Adrenal gland (tissue), 12 donors: ENCODE results near the gene FBLN1. TPM values are rescaled to one million over a fixed set of nuclear protein-coding genes. Genes with fewer than 3 reads are reported as not detected.
A peak's percentile ranks its signal among the peaks of the same experiment; 100 is the strongest.

Source experiments
- DNase-seq, 7 donors: peaks; one replicate each; pipeline ENCODE4 v3.0.0-alpha.2; 2019 to 2020
- H3K27ac ChIP-seq, 5 donors: fragments of 200-600 bp; sonication (generic) in 4 of 5; 1 replicate in 3 of 5; 2 replicates in 2 of 5; pipeline versions ENCODE4 v1.5.1 to v1.8.0; 2016 to 2020; ENCODE audit warnings: mild to moderate bottlenecking in 1 of 5
- H3K27me3 ChIP-seq: fragments of 200-600 bp; 2 replicates; pipeline ENCODE4 v1.8.0; 2021
- H3K36me3 ChIP-seq, 2 donors: fragments of 200-600 bp; replicated peaks in 1 of 2; 1 replicate in 1 of 2; 2 replicates in 1 of 2; pipeline versions ENCODE4 v1.5.1 to v1.8.0; 2018 to 2022
- H3K4me1 ChIP-seq, 2 donors: fragments of 200-600 bp; replicated peaks in 1 of 2; 1 replicate in 1 of 2; 2 replicates in 1 of 2; pipeline versions ENCODE4 v1.5.1 to v1.8.0; 2018 to 2021
- H3K4me3 ChIP-seq, 4 donors: fragments of 200-600 bp; sonication (generic) in 3 of 4; one replicate each; pipeline ENCODE4 v1.5.1; 2016 to 2018
- H3K9me3 ChIP-seq, 3 donors: fragments of 200-600 bp; sonication (generic) in 1 of 3; replicated peaks in 1 of 3; 1 replicate in 2 of 3; 2 replicates in 1 of 3; pipeline versions ENCODE4 v1.5.1 to v1.8.0; 2016 to 2021
- POLR2A ChIP-seq, 2 donors: fragments of 450-650 bp; IDR thresholded peaks; one replicate each; pipeline ENCODE4 v1.6.1; 2017; ENCODE audit warnings: antibody characterized with exemption in 2 of 2, mild to moderate bottlenecking in 2 of 2, moderate library complexity in 1 of 2
- WGBS, 4 donors: extraction: QIAGEN DNeasy Blood & Tissue Kit in 2 of 4; methylation state at CpG; one replicate each; pipeline versions ENCODE4 v1.1.5 to v1.1.7; 2013 to 2017; 5-methylcytosine and 5-hydroxymethylcytosine counted together
- intact Hi-C, 2 donors: fragments of 100-400 bp; cut with DNase I; formaldehyde crosslinking; loops; one replicate each; pipeline versions ENCODE4 v1.14.1 to v1.15.0; 2022 to 2023
- polyA plus RNA-seq, 3 donors: library from polyadenylated mRNA; stranded (reverse); fragments of 200-250 nt in 2 of 3; fragments of 350-450 nt in 1 of 3; fragmentation: Illumina TruSeq in 1 of 3; extraction: RNeasy Lipid Tissue Mini Kit (QIAGEN cat#74804) in 1 of 3; gene quantifications; one replicate each; pipeline ENCODE4 v1.2.3, GENCODE V29; 2013 to 2014
- total RNA-seq, 9 donors: library from RNA; depleted of rRNA in 4 of 9; stranded (reverse); fragments of >200 nt in 4 of 9; fragments of 120-200 nt in 1 of 9; fragmentation: NEBNext Ultra II Directional in 1 of 9; extraction: Animal tissue kit (Norgen Biotek cat#: 25700) in 1 of 9; gene quantifications; one replicate each; pipeline versions ENCODE4 v1.1.0 to v1.2.4, GENCODE V29; 2013 to 2023
- TF ChIP-seq, protein P1 (sequence below), 6 experiments: fragments of 450-650 bp in 4 of 6; fragments of 200-600 bp in 2 of 6; sonication (generic) in 1 of 6; IDR thresholded peaks; 1 replicate in 5 of 6; 2 replicates in 1 of 6; pipeline versions ENCODE4 v1.5.1 to v1.8.0; 2016 to 2021; ENCODE audit warnings: antibody characterized with exemption in 6 of 6, mild to moderate bottlenecking in 2 of 6, moderate library complexity in 1 of 6
- donor health status: healthy with polysubstance abuse.
- donor health status: Bipolar disorder and iron deficiency.
- donor health status: DM: yes; HTN: yes; CAD: no.
- donor health status: DM: no; HTN: no; CAD: no.
- donor health status: DM: no; HTN: no; CAD: no.
- donor health status: DM: yes; HTN: yes; CAD: no.

The FBLN1 gene
- total and polyA plus RNA-seq, 12 donors: 13.0 to 387 (median 148) TPM

- Histone ChIP-seq H3K27ac (peak overlapping the region in 1 of 5 donors; percentile 78), H3K36me3 (no peaks in the 10 kb centered on the region), H3K27me3 (no peaks in the 10 kb centered on the region), H3K9me3 (no peaks in the 10 kb centered on the region), H3K4me3 (no peak overlapping the region), H3K4me1 (no peaks in the 10 kb centered on the region)
- intact Hi-C loops: no loop called here
- no peak for DNase-seq
- TF ChIP-seq, protein P1, sequence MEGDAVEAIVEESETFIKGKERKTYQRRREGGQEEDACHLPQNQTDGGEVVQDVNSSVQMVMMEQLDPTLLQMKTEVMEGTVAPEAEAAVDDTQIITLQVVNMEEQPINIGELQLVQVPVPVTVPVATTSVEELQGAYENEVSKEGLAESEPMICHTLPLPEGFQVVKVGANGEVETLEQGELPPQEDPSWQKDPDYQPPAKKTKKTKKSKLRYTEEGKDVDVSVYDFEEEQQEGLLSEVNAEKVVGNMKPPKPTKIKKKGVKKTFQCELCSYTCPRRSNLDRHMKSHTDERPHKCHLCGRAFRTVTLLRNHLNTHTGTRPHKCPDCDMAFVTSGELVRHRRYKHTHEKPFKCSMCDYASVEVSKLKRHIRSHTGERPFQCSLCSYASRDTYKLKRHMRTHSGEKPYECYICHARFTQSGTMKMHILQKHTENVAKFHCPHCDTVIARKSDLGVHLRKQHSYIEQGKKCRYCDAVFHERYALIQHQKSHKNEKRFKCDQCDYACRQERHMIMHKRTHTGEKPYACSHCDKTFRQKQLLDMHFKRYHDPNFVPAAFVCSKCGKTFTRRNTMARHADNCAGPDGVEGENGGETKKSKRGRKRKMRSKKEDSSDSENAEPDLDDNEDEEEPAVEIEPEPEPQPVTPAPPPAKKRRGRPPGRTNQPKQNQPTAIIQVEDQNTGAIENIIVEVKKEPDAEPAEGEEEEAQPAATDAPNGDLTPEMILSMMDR (IDR thresholded peaks at IDR 0.05): no peak
- TF ChIP-seq POLR2A (IDR thresholded peaks at IDR 0.05): no peak
- 68 to 74% (median 70%) methylated on average over 7 to 18 of the region's 18 CpGs for WGBS, 4 donors
These were observed 14.4 kb downstream of the FBLN1 start for GRCh38 chr22:45516923-45517675.

DNA sequence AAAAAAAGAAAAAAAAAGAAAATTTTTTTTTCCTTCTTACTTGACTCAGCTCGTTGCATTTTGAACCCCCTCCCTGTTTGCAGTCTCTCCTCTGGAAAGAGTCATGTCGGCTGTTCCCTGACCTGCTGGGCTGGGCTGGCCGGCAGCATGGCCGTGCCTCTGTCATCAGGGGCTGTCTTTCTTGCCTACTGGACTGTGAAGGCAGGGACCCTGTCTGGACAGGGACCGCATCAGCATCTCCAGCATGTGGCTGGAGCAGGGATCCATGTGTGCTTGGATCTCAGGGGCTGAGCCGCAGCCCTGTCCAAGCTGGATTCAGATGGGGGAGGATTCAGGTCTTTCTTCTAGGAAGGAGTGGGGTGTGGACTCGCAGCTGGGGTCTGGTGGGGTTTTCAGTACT lies 15.5 kb downstream of the FBLN1 start:
- no peak overlapping the region for H3K4me3 ChIP-seq
- 72 to 86% (median 80%) methylated on average over 4 to 7 of the region's 7 CpGs for WGBS, 4 donors
- TF ChIP-seq, protein P1 (IDR thresholded peaks at IDR 0.05): no peak
- TF ChIP-seq POLR2A (IDR thresholded peaks at IDR 0.05): no peak
- no peaks in the 10 kb centered on the region for H3K4me1 ChIP-seq
- H3K36me3 ChIP-seq: no peaks in the 10 kb centered on the region
- DNase-seq: no peak
- intact Hi-C loops: no loop called here
- H3K27me3 ChIP-seq: no peaks in the 10 kb centered on the region
- H3K9me3 ChIP-seq: no peaks in the 10 kb centered on the region
- peak overlapping the region in 1 of 5 donors; percentile 40 for H3K27ac ChIP-seq

GRCh38 chr22:45518580-45518991 lies 15.9 kb downstream of the FBLN1 start:
- Histone ChIP-seq H3K4me1 (no peaks in the 10 kb centered on the region), H3K9me3 (no peaks in the 10 kb centered on the region), H3K36me3 (no peaks in the 10 kb centered on the region), H3K27ac (peak overlapping the region in 1 of 5 donors; percentile 40), H3K27me3 (no peaks in the 10 kb centered on the region), H3K4me3 (no peak overlapping the region)
- intact Hi-C loops: no loop called here
- DNase-seq: no peak
- no peak for TF ChIP-seq POLR2A (IDR thresholded peaks at IDR 0.05)
- TF ChIP-seq, protein P1 (IDR thresholded peaks at IDR 0.05): no peak
- WGBS, 4 donors: 85 to 91% (median 90%) methylated on average over 13 to 17 of the region's 17 CpGs

DNA sequence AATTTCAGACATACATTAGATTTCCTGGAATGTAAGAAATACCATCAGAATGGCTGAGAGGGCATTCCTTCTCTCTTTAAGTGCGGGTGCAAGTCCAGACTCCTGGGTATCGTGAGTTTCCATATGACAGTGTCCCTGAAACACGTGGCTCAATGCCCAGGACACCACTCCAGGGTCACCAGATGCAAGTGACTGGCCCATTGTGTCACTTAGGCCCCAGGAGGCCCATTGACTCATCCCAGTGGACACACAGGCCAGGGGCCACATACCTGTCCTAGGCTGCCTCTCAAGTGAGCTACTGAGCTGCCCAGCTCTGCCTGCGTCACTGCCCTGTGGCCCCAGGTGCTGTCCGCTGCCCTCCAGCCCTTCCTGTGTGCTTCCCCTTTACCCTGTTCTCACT lies 18.5 kb downstream of the FBLN1 start:
- peak in 3 of 7 donors; percentile 32 to 48 (median 32) for DNase-seq
- H3K9me3 ChIP-seq: no peaks in the 10 kb centered on the region
- intact Hi-C loops: no loop called here
- no peaks in the 10 kb centered on the region for H3K27me3 ChIP-seq
- no peaks in the 10 kb centered on the region for H3K4me1 ChIP-seq
- no peaks in the 10 kb centered on the region for H3K36me3 ChIP-seq
- TF ChIP-seq POLR2A (IDR thresholded peaks at IDR 0.05): no peak
- TF ChIP-seq, protein P1 (IDR thresholded peaks at IDR 0.05): no peak
- H3K4me3 ChIP-seq: no peak overlapping the region
- H3K27ac ChIP-seq: peak overlapping the region in 1 of 5 donors; percentile 29
- WGBS, 4 donors: 57 to 71% (median 66%) methylated on average over 5 of the region's 5 CpGs
